ENCODE results near the gene NME7. TPM values are rescaled to one million over a fixed set of nuclear protein-coding genes. Genes with fewer than 3 reads are reported as not detected.

Gene NME7
- total and polyA plus RNA-seq, 7 donors, result 4.4 to 39.9 (median 20.1) TPM

DNA sequence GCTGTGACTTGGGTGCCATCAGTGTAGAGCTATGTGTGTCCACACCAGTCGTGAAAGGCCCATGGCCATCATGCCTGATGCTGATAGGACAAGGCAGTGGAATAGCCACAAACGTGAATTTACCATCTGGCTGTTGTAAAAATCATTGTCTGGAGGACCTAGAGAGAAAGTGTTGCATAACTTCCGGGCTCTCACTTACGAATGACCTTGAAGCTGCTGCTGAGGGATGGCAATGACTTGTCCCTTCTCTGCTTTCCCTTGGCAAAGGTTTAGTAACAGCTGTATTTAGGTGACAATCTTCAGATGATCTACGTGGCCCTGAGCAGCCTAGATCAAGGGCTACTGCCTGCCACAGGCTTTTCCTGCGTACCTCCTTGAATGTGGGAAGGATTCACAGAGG lies 255.4 kb downstream of the NME7 start:
- intact Hi-C loops (cut with DNase I), result loop anchor here (5.0 kb wide), 1 partner anchor 375 kb away; the partner anchor contains the start of gene SLC19A2

DNA sequence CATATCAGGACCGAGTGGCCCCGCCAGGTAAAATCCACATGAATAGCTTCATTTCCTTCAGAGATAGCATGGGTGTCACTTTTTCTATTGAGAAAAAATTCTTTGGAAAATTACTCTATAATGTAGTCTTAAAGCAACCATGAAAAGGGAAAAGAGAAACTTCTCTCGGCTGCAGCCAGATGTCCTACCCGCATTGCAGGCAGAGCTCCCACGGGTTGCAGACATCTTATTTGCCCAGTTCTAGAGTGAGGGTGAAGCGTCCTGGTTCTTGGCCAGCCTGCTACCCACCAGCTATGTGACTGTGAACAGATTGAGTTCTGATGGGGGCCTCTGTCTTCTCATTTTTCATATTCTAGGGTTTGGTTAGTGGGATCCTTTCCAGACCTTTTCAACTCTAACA lies 256.1 kb downstream of the NME7 start:
- Histone ChIP-seq H3K27me3 (no peaks in the 10 kb centered on the region), H3K36me3 (peaks cover 4 to 46% (median 27%) of the 10 kb centered on the region in 4 donors), H3K27ac (peak overlapping the region; percentile 96 to 97 (median 97)), H3K9me3 (no peaks in the 10 kb centered on the region), H3K4me3 (peak overlapping the region in 2 of 4 donors; percentile 69 to 99), H3K4me1 (peaks cover 0 to 74% (median 65%) of the 10 kb centered on the region in 4 donors)
- WGBS, 2 donors, result 23 to 66% methylated on average over 6 of the region's 6 CpGs
- TF ChIP-seq, protein P1, sequence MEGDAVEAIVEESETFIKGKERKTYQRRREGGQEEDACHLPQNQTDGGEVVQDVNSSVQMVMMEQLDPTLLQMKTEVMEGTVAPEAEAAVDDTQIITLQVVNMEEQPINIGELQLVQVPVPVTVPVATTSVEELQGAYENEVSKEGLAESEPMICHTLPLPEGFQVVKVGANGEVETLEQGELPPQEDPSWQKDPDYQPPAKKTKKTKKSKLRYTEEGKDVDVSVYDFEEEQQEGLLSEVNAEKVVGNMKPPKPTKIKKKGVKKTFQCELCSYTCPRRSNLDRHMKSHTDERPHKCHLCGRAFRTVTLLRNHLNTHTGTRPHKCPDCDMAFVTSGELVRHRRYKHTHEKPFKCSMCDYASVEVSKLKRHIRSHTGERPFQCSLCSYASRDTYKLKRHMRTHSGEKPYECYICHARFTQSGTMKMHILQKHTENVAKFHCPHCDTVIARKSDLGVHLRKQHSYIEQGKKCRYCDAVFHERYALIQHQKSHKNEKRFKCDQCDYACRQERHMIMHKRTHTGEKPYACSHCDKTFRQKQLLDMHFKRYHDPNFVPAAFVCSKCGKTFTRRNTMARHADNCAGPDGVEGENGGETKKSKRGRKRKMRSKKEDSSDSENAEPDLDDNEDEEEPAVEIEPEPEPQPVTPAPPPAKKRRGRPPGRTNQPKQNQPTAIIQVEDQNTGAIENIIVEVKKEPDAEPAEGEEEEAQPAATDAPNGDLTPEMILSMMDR (IDR thresholded peaks at IDR 0.05), result no peak
- TF ChIP-seq EP300 (IDR thresholded peaks at IDR 0.05) (no peak), POLR2A (IDR thresholded peaks at IDR 0.05) (no peak), POLR2AphosphoS5 (IDR thresholded peaks at IDR 0.05) (no peak)
- intact Hi-C loops (cut with DNase I), result loop anchor here (5.0 kb wide), 1 partner anchor 376 kb away; the partner anchor contains the start of gene SLC19A2
- no peak for DNase-seq

More for the DNA sequence above, 255.4 kb downstream of the NME7 start:
- no peak for DNase-seq
- TF ChIP-seq POLR2A (IDR thresholded peaks at IDR 0.05), result no peak
- peak in 1 of 4 donors; percentile 46 for TF ChIP-seq POLR2AphosphoS5 (IDR thresholded peaks at IDR 0.05)
- TF ChIP-seq EP300 (IDR thresholded peaks at IDR 0.05), result no peak
- TF ChIP-seq, protein P1 (IDR thresholded peaks at IDR 0.05), result no peak
- H3K9me3 ChIP-seq, result no peaks in the 10 kb centered on the region
- peaks cover 4 to 46% (median 27%) of the 10 kb centered on the region in 4 donors for H3K36me3 ChIP-seq
- H3K27me3 ChIP-seq, result no peaks in the 10 kb centered on the region
- WGBS, 2 donors, result 17 to 57% methylated on average over 6 of the region's 6 CpGs
- H3K27ac ChIP-seq, result peak overlapping the region; percentile 96 to 97 (median 97)
- H3K4me3 ChIP-seq, result no peak overlapping the region
- peaks cover 0 to 81% (median 72%) of the 10 kb centered on the region in 4 donors for H3K4me1 ChIP-seq

DNA sequence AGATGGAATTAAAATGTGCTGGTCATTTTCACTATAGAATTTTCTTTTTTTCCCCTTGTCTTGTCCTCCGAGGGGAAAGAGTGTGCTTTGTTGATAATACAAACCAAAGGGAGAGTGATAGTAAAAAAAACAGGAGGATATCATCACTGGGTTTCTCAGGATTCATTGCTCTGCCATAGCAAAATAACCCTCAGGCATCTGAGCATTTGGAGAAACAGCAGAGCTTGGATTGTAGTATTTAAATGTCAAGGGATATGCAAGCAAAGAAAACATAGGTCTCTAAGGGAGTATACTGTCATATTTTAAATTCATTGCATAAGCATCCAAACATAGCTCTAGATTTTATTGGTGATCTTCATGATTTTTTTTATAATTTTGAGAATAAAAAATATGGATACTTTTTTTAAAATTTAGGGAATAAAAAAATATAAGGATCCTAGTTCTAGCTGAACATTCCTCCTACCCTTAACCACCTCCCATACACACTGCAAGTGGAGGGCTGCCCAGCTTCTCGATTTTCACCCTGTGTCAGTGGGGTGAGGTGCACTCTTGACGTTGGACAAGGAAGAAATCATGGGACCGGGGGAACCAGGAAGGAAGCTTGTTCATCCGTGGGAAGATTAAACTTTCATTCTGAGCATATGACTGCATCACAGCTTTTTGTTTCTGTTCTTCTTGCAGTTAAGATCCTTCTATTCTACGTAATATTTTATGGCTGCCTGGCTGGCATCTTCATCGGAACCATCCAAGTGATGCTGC lies 256.7 kb downstream of the NME7 start:
- Histone ChIP-seq H3K9me3 (no peaks in the 10 kb centered on the region), H3K4me3 (peak overlapping the region; percentile 69 to 99 (median 98)), H3K36me3 (peaks cover 4 to 43% (median 27%) of the 10 kb centered on the region in 4 donors), H3K27me3 (no peaks in the 10 kb centered on the region), H3K4me1 (peaks cover 0 to 67% (median 59%) of the 10 kb centered on the region in 4 donors), H3K27ac (peak overlapping the region; percentile 96 to 97 (median 97))
- intact Hi-C loops (cut with DNase I), result loop anchor here (5.0 kb wide), 1 partner anchor 376 kb away; the partner anchor contains the start of gene SLC19A2
- TF ChIP-seq POLR2A (IDR thresholded peaks at IDR 0.05) (no peak), POLR2AphosphoS5 (IDR thresholded peaks at IDR 0.05) (peak in 1 of 4 donors; percentile 29), EP300 (IDR thresholded peaks at IDR 0.05) (no peak)
- TF ChIP-seq, protein P1 (IDR thresholded peaks at IDR 0.05), result no peak
- DNase-seq, result peak; percentile 75
- WGBS, 2 donors, result 15 to 37% methylated on average over 7 of the region's 7 CpGs

- whole genome bisulfite sequencing, 2 donors, result 6 to 18% methylated on average over 3 of the region's 3 CpGs
- DNase-seq, result no peak
- peak overlapping the region; percentile 96 to 97 (median 97) for H3K27ac ChIP-seq
- intact Hi-C loops (cut with DNase I), result loop anchor here (5.0 kb wide), 1 partner anchor 377 kb away; the partner anchor contains the start of gene SLC19A2
- H3K27me3 ChIP-seq, result no peaks in the 10 kb centered on the region
- peak overlapping the region; percentile 69 to 99 (median 98) for H3K4me3 ChIP-seq
- TF ChIP-seq POLR2A (IDR thresholded peaks at IDR 0.05) (no peak), EP300 (IDR thresholded peaks at IDR 0.05) (no peak), POLR2AphosphoS5 (IDR thresholded peaks at IDR 0.05) (no peak)
- TF ChIP-seq, protein P1 (IDR thresholded peaks at IDR 0.05), result no peak
- no peaks in the 10 kb centered on the region for H3K9me3 ChIP-seq
- peaks cover 0 to 67% (median 58%) of the 10 kb centered on the region in 4 donors for H3K4me1 ChIP-seq
- peaks cover 4 to 37% (median 27%) of the 10 kb centered on the region in 4 donors for H3K36me3 ChIP-seq
Observed at GRCh38 chr1:169110236-169110635, 257.4 kb downstream of the NME7 start.

Data from sigmoid colon (tissue), 7 donors.